Upper lobe of left lung (tissue), 6 donors: ENCODE measurements around the gene HLA-DQB2. TPM values are rescaled to one million over a fixed set of nuclear protein-coding genes. Genes with fewer than 3 reads are reported as not detected.

ENCODE experiments used
- ATAC-seq, 2 donors: fragments of 200-7000 bp; cut with Tn5 transposase; one replicate each; pipeline ENCODE4 v1.9.1; 2022; ENCODE audit warnings: mild to moderate bottlenecking in 2 of 2, moderate library complexity in 2 of 2; ENCODE audit not compliant: low FRiP score in 2 of 2
- DNase-seq, 2 donors: peaks; one replicate each; pipeline ENCODE4 v3.0.0-alpha.2; 2019 to 2020
- H3K27ac ChIP-seq, 4 donors: fragments of 200-600 bp; sonication (generic); one replicate each; pipeline ENCODE4 v1.5.1; 2016 to 2019
- H3K27me3 ChIP-seq, 4 donors: fragments of 200-600 bp; sonication (generic); one replicate each; pipeline ENCODE4 v1.5.1; 2017 to 2019
- H3K36me3 ChIP-seq, 4 donors: fragments of 200-600 bp; sonication (generic); one replicate each; pipeline ENCODE4 v1.5.1; 2016 to 2019
- H3K4me1 ChIP-seq, 4 donors: fragments of 200-600 bp; sonication (generic); one replicate each; pipeline ENCODE4 v1.5.1; 2018 to 2019
- H3K4me3 ChIP-seq, 4 donors: fragments of 200-600 bp; sonication (generic); one replicate each; pipeline ENCODE4 v1.5.1; 2017 to 2019; ENCODE audit warnings: mild to moderate bottlenecking in 2 of 4, moderate library complexity in 1 of 4
- H3K9me3 ChIP-seq, 4 donors: fragments of 200-600 bp; sonication (generic); one replicate each; pipeline ENCODE4 v1.5.1; 2018 to 2019
- EP300 ChIP-seq, 4 donors: sonication (generic); formaldehyde crosslinking; IDR thresholded peaks; one replicate each; pipeline ENCODE4 v1.5.1; 2017; ENCODE audit warnings: antibody characterized with exemption in 4 of 4, control low read depth in 2 of 4
- POLR2A ChIP-seq, 4 donors: fragments of 450-650 bp; IDR thresholded peaks; one replicate each; pipeline ENCODE4 v1.5.1; 2016 to 2017; ENCODE audit warnings: antibody characterized with exemption in 4 of 4, mild to moderate bottlenecking in 2 of 4
- POLR2AphosphoS5 ChIP-seq, 2 donors: sonication (generic); formaldehyde crosslinking; IDR thresholded peaks; one replicate each; pipeline ENCODE4 v1.5.1; 2017; ENCODE audit warnings: antibody characterized with exemption in 2 of 2
- small RNA-seq, 4 donors: library from RNA; depleted of rRNA; stranded (forward); fragments of <200 nt; gene quantifications; one replicate each; pipeline ENCODE3, GENCODE V24; 2016
- total RNA-seq, 6 donors: library from RNA; depleted of rRNA in 4 of 6; stranded (reverse); fragments of >200 nt in 4 of 6; gene quantifications; one replicate each; pipeline versions ENCODE4 v1.1.0 to v1.2.1, GENCODE V29; 2016 to 2021
- TF ChIP-seq, protein P1 (sequence below), 6 experiments: fragments of 450-650 bp in 4 of 6; fragments of 200-600 bp in 2 of 6; sonication (generic) in 2 of 6; IDR thresholded peaks; one replicate each; pipeline ENCODE4 v1.5.1; 2016 to 2019; ENCODE audit warnings: antibody characterized with exemption in 6 of 6
- donor health status: DM: no; HTN: no; CAD: no; lungs with moderate emphysema.
- donor health status: DM: no; HTN: yes; CAD: no; lungs with severe emphysema.

The HLA-DQB2 gene
- total RNA-seq, 6 donors from 2014 or later, result 1.6 to 86.9 (median 16.5) TPM; not detected in 1

- Histone ChIP-seq H3K4me3 (no peak overlapping the region), H3K36me3 (no peaks in the 10 kb centered on the region), H3K4me1 (no peaks in the 10 kb centered on the region), H3K9me3 (no peaks in the 10 kb centered on the region), H3K27me3 (no peaks in the 10 kb centered on the region), H3K27ac (no peak overlapping the region)
- DNase-seq, result no peak
- TF ChIP-seq POLR2A (IDR thresholded peaks at IDR 0.05) (no peak), POLR2AphosphoS5 (IDR thresholded peaks at IDR 0.05) (no peak), EP300 (IDR thresholded peaks at IDR 0.05) (no peak)
- TF ChIP-seq, protein P1, sequence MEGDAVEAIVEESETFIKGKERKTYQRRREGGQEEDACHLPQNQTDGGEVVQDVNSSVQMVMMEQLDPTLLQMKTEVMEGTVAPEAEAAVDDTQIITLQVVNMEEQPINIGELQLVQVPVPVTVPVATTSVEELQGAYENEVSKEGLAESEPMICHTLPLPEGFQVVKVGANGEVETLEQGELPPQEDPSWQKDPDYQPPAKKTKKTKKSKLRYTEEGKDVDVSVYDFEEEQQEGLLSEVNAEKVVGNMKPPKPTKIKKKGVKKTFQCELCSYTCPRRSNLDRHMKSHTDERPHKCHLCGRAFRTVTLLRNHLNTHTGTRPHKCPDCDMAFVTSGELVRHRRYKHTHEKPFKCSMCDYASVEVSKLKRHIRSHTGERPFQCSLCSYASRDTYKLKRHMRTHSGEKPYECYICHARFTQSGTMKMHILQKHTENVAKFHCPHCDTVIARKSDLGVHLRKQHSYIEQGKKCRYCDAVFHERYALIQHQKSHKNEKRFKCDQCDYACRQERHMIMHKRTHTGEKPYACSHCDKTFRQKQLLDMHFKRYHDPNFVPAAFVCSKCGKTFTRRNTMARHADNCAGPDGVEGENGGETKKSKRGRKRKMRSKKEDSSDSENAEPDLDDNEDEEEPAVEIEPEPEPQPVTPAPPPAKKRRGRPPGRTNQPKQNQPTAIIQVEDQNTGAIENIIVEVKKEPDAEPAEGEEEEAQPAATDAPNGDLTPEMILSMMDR (IDR thresholded peaks at IDR 0.05), result no peak
- ATAC-seq, result no peak
Observed at GRCh38 chr6:32713241-32713640, 50.1 kb downstream of the HLA-DQB2 start.

- Histone ChIP-seq H3K9me3 (no peaks in the 10 kb centered on the region), H3K27me3 (no peaks in the 10 kb centered on the region), H3K4me3 (no peak overlapping the region), H3K27ac (no peak overlapping the region), H3K4me1 (no peaks in the 10 kb centered on the region), H3K36me3 (no peaks in the 10 kb centered on the region)
- TF ChIP-seq EP300 (IDR thresholded peaks at IDR 0.05) (no peak), POLR2A (IDR thresholded peaks at IDR 0.05) (no peak), POLR2AphosphoS5 (IDR thresholded peaks at IDR 0.05) (no peak)
- TF ChIP-seq, protein P1 (IDR thresholded peaks at IDR 0.05), result no peak
- ATAC-seq, result no peak
- no peak for DNase-seq
Observed at GRCh38 chr6:32709625-32710024, 53.7 kb downstream of the HLA-DQB2 start.

Small RNA genes lying within 50 kb of the gene (small RNA-seq; reads per million reads assigned to genes)
- 0 reads per million in 4 donors for gene MIR3135B

Other genes starting within 250 kb of the HLA-DQB2 start
- gene HLA-DRB5, start 233.2 kb downstream of the HLA-DQB2 start, total RNA-seq, result 100 to 1,000 TPM in 3 of 6 donors, 10 to 100 TPM in 2, 1 to 10 TPM in 1; 7.3 to 329 (median 143) TPM
- gene HLA-DRB1, start 173.7 kb downstream of the HLA-DQB2 start, total RNA-seq, result 1,000 to 10,000 TPM in 1 of 6 donors, 100 to 1,000 TPM in 5; 133 to 1,304 (median 370) TPM
- 100 to 1,000 TPM in 4 of 6 donors, 1 to 10 TPM in 1, not detected in 1; 7.8 to 476 (median 122) TPM for gene HLA-DQA1, start 126.1 kb downstream of the HLA-DQB2 start, total RNA-seq
- 100 to 1,000 TPM in 2 of 6 donors, 10 to 100 TPM in 2, 1 to 10 TPM in 2; 1.0 to 154 (median 36.3) TPM for gene HLA-DQB1, start 96.9 kb downstream of the HLA-DQB2 start, total RNA-seq
- 10 to 100 TPM in 2 of 6 donors, 1 to 10 TPM in 3, not detected in 1; 1.4 to 52.6 (median 4.4) TPM for gene HLA-DQA2, start 22.1 kb downstream of the HLA-DQB2 start, total RNA-seq
- 10 to 100 TPM in 1 of 6 donors, 1 to 10 TPM in 5; 1.3 to 15.2 (median 3.7) TPM for gene HLA-DOB, start 53.5 kb upstream of the HLA-DQB2 start, total RNA-seq
- 100 to 1,000 TPM in 2 of 6 donors, 10 to 100 TPM in 4; 17.6 to 266 (median 62.1) TPM for gene TAP2, start 75.2 kb upstream of the HLA-DQB2 start, total RNA-seq
- gene PSMB8, start 80.5 kb upstream of the HLA-DQB2 start, total RNA-seq, result 100 to 1,000 TPM in 1 of 6 donors, 10 to 100 TPM in 5; 48.2 to 110 (median 71.7) TPM
- gene TAP1, start 90.2 kb upstream of the HLA-DQB2 start, total RNA-seq, result 10 to 100 TPM; 56.9 to 87.0 (median 69.8) TPM
- 10 to 100 TPM; 34.4 to 85.9 (median 45.5) TPM for gene PSMB9, start 90.7 kb upstream of the HLA-DQB2 start, total RNA-seq
- 100 to 1,000 TPM in 3 of 6 donors, 10 to 100 TPM in 3; 35.6 to 233 (median 80.6) TPM for gene HLA-DMB, start 177.5 kb upstream of the HLA-DQB2 start, total RNA-seq
- 100 to 1,000 TPM in 4 of 6 donors, 10 to 100 TPM in 2; 83.7 to 271 (median 134) TPM for gene HLA-DMA, start 189.6 kb upstream of the HLA-DQB2 start, total RNA-seq
- 100 to 1,000 TPM; 144 to 388 (median 183) TPM for gene BRD2, start 205.1 kb upstream of the HLA-DQB2 start, total RNA-seq
- gene HLA-DOA, start 246.1 kb upstream of the HLA-DQB2 start, total RNA-seq, result 10 to 100 TPM in 5 of 6 donors, 1 to 10 TPM in 1; 9.4 to 56.8 (median 30.5) TPM